ENCODE data around the gene NAA16.
"Not testable (repeated sequence)": the region's sequence is repeated elsewhere in the genome, so short reads cannot be mapped to it uniquely, and the experiment has no call there.

The NAA16 gene

GRCh38 chr13:41405367-41405766, 94.3 kb downstream of the NAA16 start:
- DNase-seq (ENCODE audit: low read depth in 2 of 2, low spot score in 1 of 2), result no peak

- DNase-seq (ENCODE audit: low read depth in 2 of 2, low spot score in 1 of 2), result no peak
Measured at GRCh38 chr13:41407380-41407779, 96.3 kb downstream of the NAA16 start.

GRCh38 chr13:41408121-41408520, 97.1 kb downstream of the NAA16 start:
- no peak for DNase-seq (ENCODE audit: low read depth in 2 of 2, low spot score in 1 of 2)

GRCh38 chr13:41408746-41409145, 97.7 kb downstream of the NAA16 start:
- DNase-seq (ENCODE audit: low read depth in 2 of 2, low spot score in 1 of 2), result no peak

- DNase-seq (ENCODE audit: low read depth in 2 of 2, low spot score in 1 of 2), result no peak
Measured at GRCh38 chr13:41409611-41410010, 98.5 kb downstream of the NAA16 start.

- no peak for DNase-seq (ENCODE audit: low read depth in 2 of 2, low spot score in 1 of 2)
Measured at GRCh38 chr13:41411060-41411459, 100.0 kb downstream of the NAA16 start.

GRCh38 chr13:41411522-41411921, 100.5 kb downstream of the NAA16 start:
- DNase-seq (ENCODE audit: low read depth in 2 of 2, low spot score in 1 of 2), result no peak

- DNase-seq (ENCODE audit: low read depth in 2 of 2, low spot score in 1 of 2), result no peak
Measured at GRCh38 chr13:41413872-41414271, 102.8 kb downstream of the NAA16 start.

- DNase-seq (ENCODE audit: low read depth in 2 of 2, low spot score in 1 of 2), result no peak
Measured at GRCh38 chr13:41416276-41416675, 105.2 kb downstream of the NAA16 start.

- DNase-seq (ENCODE audit: low read depth in 2 of 2, low spot score in 1 of 2), result no peak
Measured at GRCh38 chr13:41418027-41418426, 107.0 kb downstream of the NAA16 start.

- no peak for DNase-seq (ENCODE audit: low read depth in 2 of 2, low spot score in 1 of 2)
Measured at GRCh38 chr13:41418731-41419130, 107.7 kb downstream of the NAA16 start.

GRCh38 chr13:41419206-41419605, 108.1 kb downstream of the NAA16 start:
- no peak for DNase-seq (ENCODE audit: low read depth in 2 of 2, low spot score in 1 of 2)

- DNase-seq (ENCODE audit: low read depth in 2 of 2, low spot score in 1 of 2), result no peak
Measured at GRCh38 chr13:41420146-41420545, 109.1 kb downstream of the NAA16 start.

GRCh38 chr13:41421330-41421729, 110.3 kb downstream of the NAA16 start:
- not testable (repeated sequence) for DNase-seq (ENCODE audit: low read depth in 2 of 2, low spot score in 1 of 2)

GRCh38 chr13:41421983-41422382, 110.9 kb downstream of the NAA16 start:
- not testable (repeated sequence) for DNase-seq (ENCODE audit: low read depth in 2 of 2, low spot score in 1 of 2)

- DNase-seq (ENCODE audit: low read depth in 2 of 2, low spot score in 1 of 2), result not testable (repeated sequence)
Measured at GRCh38 chr13:41423259-41423658, 112.2 kb downstream of the NAA16 start.

- not testable (repeated sequence) for DNase-seq (ENCODE audit: low read depth in 2 of 2, low spot score in 1 of 2)
Measured at GRCh38 chr13:41424675-41425074, 113.6 kb downstream of the NAA16 start.

- DNase-seq (ENCODE audit: low read depth in 2 of 2, low spot score in 1 of 2), result no peak
Measured at GRCh38 chr13:41426047-41426446, 115.0 kb downstream of the NAA16 start.

All from stimulated activated CD8-positive, alpha-beta memory T cell treated with anti-CD3 and anti-CD28 coated beads, Interleukin-4, amount 100 ng/mL, for 1 hour (primary cell).